ENCODE measurements around the gene HNRNPUL2. TPM values are rescaled to one million over a fixed set of nuclear protein-coding genes. Genes with fewer than 3 reads are reported as not detected.

The HNRNPUL2 gene
- total RNA-seq, 1 experiment from 2014 or later = 43.5 TPM

DNA sequence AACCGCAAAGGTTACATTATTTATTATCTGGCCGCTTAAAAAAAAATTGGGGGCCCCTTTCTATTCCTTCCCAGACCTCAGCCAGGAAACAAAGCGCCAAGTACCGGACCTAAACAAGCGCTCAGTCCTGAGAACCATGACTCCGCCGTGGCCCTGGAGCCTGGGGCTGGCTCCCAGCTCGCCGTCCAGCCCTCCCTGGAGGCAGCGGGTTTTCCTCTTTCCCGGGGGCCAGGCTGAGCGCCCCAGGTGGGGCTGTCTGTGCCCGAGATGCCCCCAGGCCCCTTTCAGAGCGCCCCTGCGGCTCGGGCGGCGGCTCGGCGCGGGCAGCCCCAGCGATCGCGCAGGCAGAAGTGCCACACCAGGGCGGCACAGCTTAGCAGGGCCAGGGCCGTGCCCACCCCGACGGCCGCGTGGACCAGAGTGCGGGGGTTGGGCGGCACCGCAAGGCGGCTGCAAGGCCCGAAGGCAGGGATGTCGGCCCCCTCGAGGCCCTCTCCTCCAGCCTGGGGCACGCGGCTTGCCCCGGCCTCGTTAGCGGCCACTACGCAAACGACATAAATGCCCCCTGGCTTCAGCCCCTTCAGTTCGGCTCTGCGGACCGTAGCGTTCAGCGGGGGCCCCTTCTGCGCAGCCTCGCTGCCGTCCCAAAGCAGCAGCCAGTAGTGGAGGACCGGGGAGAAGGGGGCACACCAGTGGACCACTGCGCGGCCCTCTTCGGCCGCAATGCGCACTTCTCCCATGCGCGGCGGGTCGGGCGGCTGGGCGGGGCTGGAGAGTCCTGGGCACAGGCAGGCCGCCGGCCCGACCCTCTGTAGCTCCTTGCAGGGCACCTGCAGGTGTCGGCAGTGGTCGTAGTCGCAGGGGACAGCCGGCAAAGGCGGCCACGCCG lies 39.5 kb downstream of the HNRNPUL2 start:
- Mint-ChIP-seq H3K4me1 (peaks cover 0 to 10% of the 10 kb centered on the region in 2 experiments; a peak in 3 of 4 replicates), H3K36me3 (ENCODE audit: insufficient read depth in 1 of 3, low read depth in 3 of 3) (peaks cover 7 to 25% (median 24%) of the 10 kb centered on the region in 3 experiments; a peak in 5 of 7 replicates), H3K27me3 (ENCODE audit: low read depth) (no peaks in the 10 kb centered on the region), H3K4me3 (no peak overlapping the region), H3K9me3 (no peaks in the 10 kb centered on the region; a peak in 1 of 5 replicates), H3K27ac (no peak overlapping the region)
- no peak overlapping the region for H3K56ac ChIP-seq (ENCODE audit: insufficient read length, low read depth, low read length)
- H3K23me2 ChIP-seq (ENCODE audit: insufficient read length, low read depth, low read length, poor library complexity, severe bottlenecking) = no peaks in the 10 kb centered on the region
- H4K20me1 ChIP-seq (ENCODE audit: control insufficient read depth, insufficient read depth, insufficient read length) = no peaks in the 10 kb centered on the region
- H2BK120ac ChIP-seq (ENCODE audit: low read depth, low read length, poor library complexity, severe bottlenecking) = no peak overlapping the region
- H3K9me3 ChIP-seq (ENCODE audit: control insufficient read depth, low read depth, low read length) = no peaks in the 10 kb centered on the region
- DNase-seq = peak; percentile 65
- H2BK5ac ChIP-seq (ENCODE audit: insufficient read length, low read length) = no peak overlapping the region
- no peak overlapping the region for H2BK20ac ChIP-seq (ENCODE audit: low read depth, low read length, poor library complexity, severe bottlenecking)
- H3T11ph ChIP-seq (ENCODE audit: low read length) = no peak overlapping the region
- H3K27ac ChIP-seq (ENCODE audit: insufficient read length, low read depth, low read length) = no peak overlapping the region
- no peak overlapping the region for H4K8ac ChIP-seq (replicated peaks; ENCODE audit: insufficient read length, low read depth, low read length)
- no peak overlapping the region for H2BK15ac ChIP-seq (ENCODE audit: low read depth, low read length)
- H3K27me3 ChIP-seq (ENCODE audit: insufficient read depth, low read length) = no peaks in the 10 kb centered on the region
- H4K5ac ChIP-seq (ENCODE audit: insufficient read length, low read depth, low read length) = no peak overlapping the region
- H3K79me1 ChIP-seq (ENCODE audit: insufficient read depth, low read depth, low read length, poor library complexity, severe bottlenecking) = no peaks in the 10 kb centered on the region
- 100% methylated on average over 1 of the region's 74 CpGs for WGBS (ENCODE audit: extremely low coverage, insufficient read length, low lambda C conversion rate)
- H3K23ac ChIP-seq (ENCODE audit: insufficient read length, low read depth, low read length) = no peak overlapping the region
- TF ChIP-seq, protein P1, sequence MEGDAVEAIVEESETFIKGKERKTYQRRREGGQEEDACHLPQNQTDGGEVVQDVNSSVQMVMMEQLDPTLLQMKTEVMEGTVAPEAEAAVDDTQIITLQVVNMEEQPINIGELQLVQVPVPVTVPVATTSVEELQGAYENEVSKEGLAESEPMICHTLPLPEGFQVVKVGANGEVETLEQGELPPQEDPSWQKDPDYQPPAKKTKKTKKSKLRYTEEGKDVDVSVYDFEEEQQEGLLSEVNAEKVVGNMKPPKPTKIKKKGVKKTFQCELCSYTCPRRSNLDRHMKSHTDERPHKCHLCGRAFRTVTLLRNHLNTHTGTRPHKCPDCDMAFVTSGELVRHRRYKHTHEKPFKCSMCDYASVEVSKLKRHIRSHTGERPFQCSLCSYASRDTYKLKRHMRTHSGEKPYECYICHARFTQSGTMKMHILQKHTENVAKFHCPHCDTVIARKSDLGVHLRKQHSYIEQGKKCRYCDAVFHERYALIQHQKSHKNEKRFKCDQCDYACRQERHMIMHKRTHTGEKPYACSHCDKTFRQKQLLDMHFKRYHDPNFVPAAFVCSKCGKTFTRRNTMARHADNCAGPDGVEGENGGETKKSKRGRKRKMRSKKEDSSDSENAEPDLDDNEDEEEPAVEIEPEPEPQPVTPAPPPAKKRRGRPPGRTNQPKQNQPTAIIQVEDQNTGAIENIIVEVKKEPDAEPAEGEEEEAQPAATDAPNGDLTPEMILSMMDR (conservative IDR thresholded peaks at IDR 0.05) = no peak
- H3K18ac ChIP-seq (ENCODE audit: insufficient read length, low read depth, low read length) = no peak overlapping the region
- H3K14ac ChIP-seq (ENCODE audit: insufficient read depth, low read length) = no peak overlapping the region
- H3K4me1 ChIP-seq (ENCODE audit: insufficient read depth, low read length) = no peaks in the 10 kb centered on the region
- no peak overlapping the region for H3K4me2 ChIP-seq (ENCODE audit: insufficient read depth, insufficient read length, low read length)
- no peak overlapping the region for H4K91ac ChIP-seq (ENCODE audit: insufficient read length, low read depth, low read length)
- no peak overlapping the region for H2BK12ac ChIP-seq (ENCODE audit: insufficient read length, low read depth, low read length)
- H2AK5ac ChIP-seq (ENCODE audit: insufficient read length, low read length) = no peak overlapping the region
- H3K79me2 ChIP-seq (ENCODE audit: insufficient read depth, low read length) = no peaks in the 10 kb centered on the region
- H3K9ac ChIP-seq (ENCODE audit: extremely low read depth, insufficient read length, low read length) = no peak overlapping the region
- no peak overlapping the region for H3K4ac ChIP-seq (ENCODE audit: low read depth, low read length)
- no peak overlapping the region for H2AFZ ChIP-seq (ENCODE audit: low read length)

Data from H9 (cell line).